Suprapubic skin (tissue), 4 donors: ENCODE results near the gene TSPAN17. TPM values are rescaled to one million over a fixed set of nuclear protein-coding genes. Genes with fewer than 3 reads are reported as not detected.

Experiments
- DNase-seq, 2 donors: peaks; one replicate each; pipeline ENCODE4 v3.0.0-alpha.2; 2019; ENCODE audit warnings: low spot score in 2 of 2
- H3K27ac ChIP-seq: fragments of 200-600 bp; sonication (generic); one replicate; pipeline ENCODE4 v1.5.1; 2019
- H3K27me3 ChIP-seq: fragments of 200-600 bp; sonication (generic); one replicate; pipeline ENCODE4 v1.5.1; 2019
- H3K36me3 ChIP-seq: fragments of 200-600 bp; sonication (generic); one replicate; pipeline ENCODE4 v1.5.1; 2019
- H3K4me1 ChIP-seq: fragments of 200-600 bp; sonication (generic); one replicate; pipeline ENCODE4 v1.5.1; 2019
- H3K4me3 ChIP-seq: fragments of 200-600 bp; sonication (generic); one replicate; pipeline ENCODE4 v1.5.1; 2019; ENCODE audit warnings: mild to moderate bottlenecking
- H3K9me3 ChIP-seq: fragments of 200-600 bp; sonication (generic); one replicate; pipeline ENCODE4 v1.5.1; 2019
- EP300 ChIP-seq: sonication (generic); formaldehyde crosslinking; IDR thresholded peaks from one replicate; pipeline ENCODE4 v1.6.1; 2017; ENCODE audit warnings: antibody characterized with exemption
- POLR2A ChIP-seq, 2 donors: fragments of 450-650 bp; IDR thresholded peaks; one replicate each; pipeline ENCODE4 v1.6.1; 2017; ENCODE audit warnings: antibody characterized with exemption in 2 of 2, mild to moderate bottlenecking in 2 of 2, moderate library complexity in 2 of 2
- POLR2AphosphoS5 ChIP-seq, 3 donors: sonication (generic); formaldehyde crosslinking; IDR thresholded peaks; one replicate each; pipeline ENCODE4 v1.6.1; 2017; ENCODE audit warnings: antibody characterized with exemption in 3 of 3
- WGBS: methylation state at CpG from one replicate; pipeline ENCODE4 v1.1.5; 2018; 5-methylcytosine and 5-hydroxymethylcytosine counted together
- total RNA-seq, 4 donors: library from RNA; depleted of rRNA; stranded (reverse); fragments of >200 nt; gene quantifications; one replicate each; pipeline ENCODE4 v1.1.0, GENCODE V29; 2016
- TF ChIP-seq, protein P1 (sequence below), 2 donors: fragments of 200-600 bp in 1 of 2; fragments of 450-650 bp in 1 of 2; sonication (generic) in 1 of 2; IDR thresholded peaks; one replicate each; pipeline ENCODE4 v1.5.1; 2016 to 2019; ENCODE audit warnings: antibody characterized with exemption in 2 of 2, mild to moderate bottlenecking in 1 of 2, moderate library complexity in 1 of 2

The TSPAN17 gene
- total RNA-seq, 4 donors from 2014 or later = 14.6 to 22.3 (median 17.7) TPM

DNA sequence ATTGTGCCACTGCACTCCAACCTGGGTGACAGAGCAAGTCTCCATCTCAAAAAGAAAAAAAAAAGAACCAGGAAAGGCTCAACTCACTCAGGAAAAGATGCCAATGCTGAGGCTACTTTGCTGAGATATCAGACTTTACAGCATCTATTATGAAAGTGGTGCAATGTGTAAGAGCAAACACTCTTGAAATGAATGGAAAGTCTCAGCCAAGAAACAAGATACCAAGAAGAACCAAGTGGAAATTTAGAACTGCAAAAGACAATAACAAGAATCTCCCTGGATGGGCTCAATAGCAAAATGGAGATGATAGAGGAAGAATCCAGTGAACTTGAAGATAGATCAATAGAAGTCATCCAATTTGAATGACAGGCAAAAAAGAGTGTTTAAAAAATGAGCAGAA lies 37.7 kb downstream of the TSPAN17 start:
- Histone ChIP-seq H3K36me3 (no peaks in the 10 kb centered on the region), H3K4me1 (peaks cover 4% of the 10 kb centered on the region), H3K9me3 (no peaks in the 10 kb centered on the region), H3K4me3 (no peak overlapping the region), H3K27ac (no peak overlapping the region), H3K27me3 (peaks cover 33% of the 10 kb centered on the region)
- no peak for TF ChIP-seq POLR2AphosphoS5 (IDR thresholded peaks at IDR 0.05)
- no peak for TF ChIP-seq POLR2A (IDR thresholded peaks at IDR 0.05)
- TF ChIP-seq, protein P1, sequence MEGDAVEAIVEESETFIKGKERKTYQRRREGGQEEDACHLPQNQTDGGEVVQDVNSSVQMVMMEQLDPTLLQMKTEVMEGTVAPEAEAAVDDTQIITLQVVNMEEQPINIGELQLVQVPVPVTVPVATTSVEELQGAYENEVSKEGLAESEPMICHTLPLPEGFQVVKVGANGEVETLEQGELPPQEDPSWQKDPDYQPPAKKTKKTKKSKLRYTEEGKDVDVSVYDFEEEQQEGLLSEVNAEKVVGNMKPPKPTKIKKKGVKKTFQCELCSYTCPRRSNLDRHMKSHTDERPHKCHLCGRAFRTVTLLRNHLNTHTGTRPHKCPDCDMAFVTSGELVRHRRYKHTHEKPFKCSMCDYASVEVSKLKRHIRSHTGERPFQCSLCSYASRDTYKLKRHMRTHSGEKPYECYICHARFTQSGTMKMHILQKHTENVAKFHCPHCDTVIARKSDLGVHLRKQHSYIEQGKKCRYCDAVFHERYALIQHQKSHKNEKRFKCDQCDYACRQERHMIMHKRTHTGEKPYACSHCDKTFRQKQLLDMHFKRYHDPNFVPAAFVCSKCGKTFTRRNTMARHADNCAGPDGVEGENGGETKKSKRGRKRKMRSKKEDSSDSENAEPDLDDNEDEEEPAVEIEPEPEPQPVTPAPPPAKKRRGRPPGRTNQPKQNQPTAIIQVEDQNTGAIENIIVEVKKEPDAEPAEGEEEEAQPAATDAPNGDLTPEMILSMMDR (IDR thresholded peaks at IDR 0.05) = no peak
- no peak for TF ChIP-seq EP300
- no peak for DNase-seq

DNA sequence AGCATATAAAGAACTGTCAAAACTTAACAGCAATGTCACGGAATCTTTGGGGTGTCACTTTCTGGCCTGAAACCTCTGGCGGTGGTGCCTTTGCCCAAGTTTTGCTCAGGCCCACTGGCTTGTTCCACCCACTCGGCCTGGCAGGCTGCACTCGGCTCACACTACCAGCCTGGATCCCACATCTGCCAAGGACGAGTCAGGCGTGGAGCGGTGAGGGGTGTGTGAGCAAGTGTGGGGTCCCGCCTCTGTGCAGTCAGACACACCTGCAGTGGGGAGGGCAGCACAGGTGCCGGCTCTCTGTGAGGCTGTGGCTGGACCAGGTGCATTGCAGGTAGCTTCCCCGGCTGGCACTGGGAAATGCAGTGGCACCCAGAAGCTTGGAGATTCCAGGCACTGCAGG lies 40.0 kb downstream of the TSPAN17 start:
- no peaks in the 10 kb centered on the region for H3K36me3 ChIP-seq
- no peak overlapping the region for H3K27ac ChIP-seq
- peaks cover 23% of the 10 kb centered on the region for H3K27me3 ChIP-seq
- H3K4me1 ChIP-seq = peaks cover 2% of the 10 kb centered on the region
- no peak for DNase-seq
- WGBS = 88% methylated on average over 5 of the region's 10 CpGs
- no peak overlapping the region for H3K4me3 ChIP-seq
- TF ChIP-seq, protein P1 (IDR thresholded peaks at IDR 0.05) = no peak
- TF ChIP-seq EP300 = no peak
- no peak for TF ChIP-seq POLR2A (IDR thresholded peaks at IDR 0.05)
- no peak for TF ChIP-seq POLR2AphosphoS5 (IDR thresholded peaks at IDR 0.05)
- no peaks in the 10 kb centered on the region for H3K9me3 ChIP-seq

DNA sequence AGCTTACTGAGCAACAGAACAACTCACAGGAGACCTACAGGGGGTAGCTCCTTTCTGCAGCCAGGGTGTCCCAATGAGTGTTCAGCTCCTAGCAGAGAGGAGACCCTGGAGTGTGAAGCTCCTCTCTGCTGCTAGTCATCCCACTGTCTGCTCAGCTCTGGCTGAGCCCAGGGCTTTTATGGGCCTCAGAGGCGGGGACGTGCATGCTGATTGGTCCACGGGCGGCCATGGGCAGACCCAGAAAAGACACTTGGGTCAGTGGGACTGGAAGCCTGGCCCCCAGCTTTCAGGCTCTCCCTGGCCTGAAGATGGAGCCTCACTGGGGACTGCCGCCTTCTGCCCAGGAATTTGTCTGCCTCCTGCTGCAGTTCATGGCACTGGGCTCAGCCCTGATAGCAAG lies 40.6 kb downstream of the TSPAN17 start:
- 89% methylated on average over 4 of the region's 5 CpGs for WGBS
- TF ChIP-seq EP300 (no peak), POLR2AphosphoS5 (IDR thresholded peaks at IDR 0.05) (no peak), POLR2A (IDR thresholded peaks at IDR 0.05) (no peak)
- Histone ChIP-seq H3K4me3 (no peak overlapping the region), H3K27me3 (peaks cover 27% of the 10 kb centered on the region), H3K27ac (no peak overlapping the region), H3K4me1 (peaks cover 8% of the 10 kb centered on the region), H3K9me3 (no peaks in the 10 kb centered on the region), H3K36me3 (no peaks in the 10 kb centered on the region)
- DNase-seq = no peak

DNA sequence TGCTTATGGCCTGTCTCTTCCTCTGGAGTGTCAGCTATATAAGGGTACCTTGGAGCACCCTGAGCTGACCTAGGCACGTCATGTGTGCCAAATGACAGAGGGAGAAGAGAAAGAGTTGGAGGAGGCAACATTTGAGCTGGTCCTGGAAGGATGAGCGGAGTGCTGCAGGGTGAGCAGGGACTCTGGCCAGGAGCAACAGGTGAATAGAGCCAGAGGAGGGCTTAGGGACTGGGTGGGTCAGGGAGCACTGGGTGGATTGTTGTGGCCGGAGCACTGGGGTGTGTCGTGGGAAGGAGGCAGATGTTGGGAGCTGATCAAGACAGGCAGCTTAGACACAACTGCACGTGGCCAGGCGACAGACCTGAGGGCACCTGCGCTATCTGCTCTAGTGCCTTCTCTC lies 43.6 kb downstream of the TSPAN17 start:
- TF ChIP-seq, protein P1 (IDR thresholded peaks at IDR 0.05) = no peak
- no peak for TF ChIP-seq EP300
- TF ChIP-seq POLR2A (IDR thresholded peaks at IDR 0.05) = no peak
- no peak for TF ChIP-seq POLR2AphosphoS5 (IDR thresholded peaks at IDR 0.05)
- no peak overlapping the region for H3K4me3 ChIP-seq
- peaks cover 46% of the 10 kb centered on the region for H3K27me3 ChIP-seq
- no peak overlapping the region for H3K27ac ChIP-seq
- H3K9me3 ChIP-seq = no peaks in the 10 kb centered on the region
- no peaks in the 10 kb centered on the region for H3K36me3 ChIP-seq
- 78% methylated on average over 7 of the region's 7 CpGs for WGBS
- no peak for DNase-seq
- peaks cover 15% of the 10 kb centered on the region for H3K4me1 ChIP-seq

DNA sequence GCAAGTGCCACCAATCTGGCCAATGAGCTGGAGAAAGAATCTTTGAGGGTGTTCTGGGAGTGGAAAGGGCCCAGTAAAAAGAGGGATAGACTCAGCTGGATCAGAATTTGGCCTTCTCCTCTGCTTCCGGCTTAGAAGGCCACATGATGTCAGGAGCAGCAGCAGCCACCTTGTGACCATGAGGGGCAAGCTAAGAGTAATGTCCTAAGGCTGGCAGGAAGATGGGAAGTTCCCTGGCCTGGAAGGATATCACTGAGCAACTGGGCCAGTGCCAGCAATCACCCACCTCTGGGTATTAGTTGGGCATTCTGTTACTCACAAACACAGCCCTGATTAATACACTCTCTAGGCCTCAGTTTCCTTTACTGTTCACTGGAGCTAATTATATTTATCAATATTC lies 44.2 kb downstream of the TSPAN17 start:
- TF ChIP-seq EP300 = no peak
- TF ChIP-seq, protein P1 (IDR thresholded peaks at IDR 0.05) = no peak
- no peak for TF ChIP-seq POLR2A (IDR thresholded peaks at IDR 0.05)
- TF ChIP-seq POLR2AphosphoS5 (IDR thresholded peaks at IDR 0.05) = no peak
- H3K4me1 ChIP-seq = peaks cover 15% of the 10 kb centered on the region
- H3K27me3 ChIP-seq = peaks cover 52% of the 10 kb centered on the region
- no peak for DNase-seq
- 100% methylated on average over 1 of the region's 1 CpG for WGBS
- H3K27ac ChIP-seq = no peak overlapping the region
- no peaks in the 10 kb centered on the region for H3K9me3 ChIP-seq
- H3K4me3 ChIP-seq = no peak overlapping the region
- no peaks in the 10 kb centered on the region for H3K36me3 ChIP-seq

DNA sequence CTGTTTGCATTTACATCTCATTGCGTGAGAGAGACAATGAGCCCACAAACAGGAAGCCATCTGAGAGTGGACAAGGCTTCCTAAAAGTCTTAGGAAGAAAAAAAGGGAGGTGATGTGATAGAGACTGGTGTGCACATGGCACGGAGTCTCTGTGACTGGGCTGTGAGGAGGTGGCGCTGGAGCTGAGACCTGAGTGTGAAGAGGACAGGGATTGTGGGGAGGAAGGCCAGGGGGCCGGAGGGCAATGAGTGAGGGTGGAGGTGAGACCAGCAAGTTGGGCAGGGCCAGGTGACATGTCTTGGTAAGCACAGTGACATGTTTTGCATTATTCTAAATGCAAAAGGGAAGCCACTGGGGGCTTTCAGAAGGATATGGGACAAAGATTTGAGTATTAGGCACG lies 45.0 kb downstream of the TSPAN17 start:
- no peaks in the 10 kb centered on the region for H3K36me3 ChIP-seq
- peaks cover 58% of the 10 kb centered on the region for H3K27me3 ChIP-seq
- no peaks in the 10 kb centered on the region for H3K9me3 ChIP-seq

More for the DNA sequence above, 45.0 kb downstream of the TSPAN17 start:
- no peak for DNase-seq
- TF ChIP-seq EP300 (no peak), POLR2A (IDR thresholded peaks at IDR 0.05) (no peak), POLR2AphosphoS5 (IDR thresholded peaks at IDR 0.05) (no peak)
- TF ChIP-seq, protein P1 (IDR thresholded peaks at IDR 0.05) = no peak
- peaks cover 15% of the 10 kb centered on the region for H3K4me1 ChIP-seq
- no peak overlapping the region for H3K27ac ChIP-seq
- WGBS = 59% methylated on average over 5 of the region's 5 CpGs
- no peak overlapping the region for H3K4me3 ChIP-seq
